Measurements from ENCODE around the gene PLBD1.

Gene PLBD1, protein sequence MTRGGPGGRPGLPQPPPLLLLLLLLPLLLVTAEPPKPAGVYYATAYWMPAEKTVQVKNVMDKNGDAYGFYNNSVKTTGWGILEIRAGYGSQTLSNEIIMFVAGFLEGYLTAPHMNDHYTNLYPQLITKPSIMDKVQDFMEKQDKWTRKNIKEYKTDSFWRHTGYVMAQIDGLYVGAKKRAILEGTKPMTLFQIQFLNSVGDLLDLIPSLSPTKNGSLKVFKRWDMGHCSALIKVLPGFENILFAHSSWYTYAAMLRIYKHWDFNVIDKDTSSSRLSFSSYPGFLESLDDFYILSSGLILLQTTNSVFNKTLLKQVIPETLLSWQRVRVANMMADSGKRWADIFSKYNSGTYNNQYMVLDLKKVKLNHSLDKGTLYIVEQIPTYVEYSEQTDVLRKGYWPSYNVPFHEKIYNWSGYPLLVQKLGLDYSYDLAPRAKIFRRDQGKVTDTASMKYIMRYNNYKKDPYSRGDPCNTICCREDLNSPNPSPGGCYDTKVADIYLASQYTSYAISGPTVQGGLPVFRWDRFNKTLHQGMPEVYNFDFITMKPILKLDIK

DNA sequence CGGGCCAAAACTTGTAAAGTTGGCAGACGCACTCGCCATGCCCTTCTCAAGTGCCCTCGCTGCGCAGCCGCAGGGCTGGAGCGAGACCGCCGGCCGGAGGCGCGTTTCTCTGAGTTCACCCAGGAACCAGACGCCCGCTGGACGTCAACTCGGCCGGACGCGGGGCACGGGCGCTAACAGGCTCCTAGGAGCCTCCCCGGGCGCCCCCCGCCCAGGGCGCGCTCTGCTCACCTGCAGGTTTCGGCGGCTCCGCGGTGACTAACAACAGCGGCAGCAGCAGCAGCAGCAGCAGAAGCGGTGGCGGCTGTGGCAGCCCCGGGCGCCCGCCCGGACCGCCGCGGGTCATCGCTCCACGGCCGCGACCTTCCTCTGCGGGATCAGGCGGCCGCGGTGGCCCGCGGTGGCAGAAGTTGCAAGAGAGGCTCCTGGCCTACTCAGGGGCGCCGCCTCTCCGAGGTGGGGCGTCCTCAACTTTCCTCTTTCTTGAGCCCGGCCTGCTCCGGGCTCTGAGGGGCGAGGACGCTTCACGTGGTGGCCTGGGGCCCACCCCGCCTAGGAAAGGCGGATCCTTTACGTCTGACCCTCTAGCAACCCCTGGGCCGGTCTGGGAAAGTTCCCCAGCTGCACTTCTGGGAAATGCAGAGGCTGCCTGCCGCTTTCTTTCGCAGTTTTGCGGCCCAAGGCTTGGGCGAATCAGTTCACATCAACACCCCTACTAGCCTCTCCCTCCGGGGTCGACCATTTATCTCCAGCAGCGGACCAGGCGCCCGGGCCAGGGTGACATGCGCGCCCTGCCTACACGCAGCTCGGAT is at the start of gene PLBD1:
Gene PLBD1, minus strand, starts transcription at position 533 of the 812 bp plus-strand sequence. Its CDS starts 187 bp downstream, at position 346.
- DNase-seq (ENCODE audit: low read depth) = no peak

DNA sequence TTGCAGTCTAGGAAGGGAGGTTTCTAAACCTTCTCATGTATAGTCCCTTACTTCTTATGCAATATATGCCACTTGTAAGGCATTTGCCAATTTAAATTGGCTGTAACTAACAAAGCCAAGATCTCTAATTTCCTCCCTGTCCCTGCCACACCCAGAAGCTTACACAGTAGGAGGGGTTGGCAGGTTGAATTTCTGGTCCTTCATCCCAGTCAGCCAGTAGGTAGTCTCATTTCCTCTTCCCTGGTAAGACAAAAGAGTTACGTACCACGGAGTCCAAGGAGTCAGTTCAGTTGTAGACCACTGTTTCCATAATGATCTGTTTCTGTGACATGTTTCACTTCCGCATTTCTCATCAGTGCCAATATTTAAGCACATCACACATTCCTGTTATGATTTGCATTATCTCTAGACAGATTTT is 47.0 kb upstream of the PLBD1 start:
- no peak for DNase-seq (ENCODE audit: low read depth)

DNA sequence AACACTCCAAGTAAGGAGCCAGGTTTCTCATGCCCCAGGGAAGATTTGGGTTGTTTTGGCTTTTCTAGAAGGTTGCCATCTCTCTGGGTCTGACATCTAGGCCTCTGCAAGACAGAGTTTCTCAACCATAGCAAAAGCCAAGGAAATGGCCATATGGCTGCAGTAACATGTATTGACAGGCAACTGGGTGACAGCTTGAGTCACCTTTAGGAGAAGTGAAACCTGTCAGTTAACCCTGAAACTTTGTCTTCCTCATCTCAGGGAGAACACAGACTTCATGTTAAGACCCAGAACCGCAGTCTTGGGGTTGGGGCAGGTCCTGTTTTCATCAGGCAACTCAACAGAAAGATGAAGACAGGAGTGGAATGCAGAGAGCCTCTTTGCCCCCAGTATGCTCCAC is 46.0 kb upstream of the PLBD1 start:
- DNase-seq (ENCODE audit: low read depth) = no peak

DNA sequence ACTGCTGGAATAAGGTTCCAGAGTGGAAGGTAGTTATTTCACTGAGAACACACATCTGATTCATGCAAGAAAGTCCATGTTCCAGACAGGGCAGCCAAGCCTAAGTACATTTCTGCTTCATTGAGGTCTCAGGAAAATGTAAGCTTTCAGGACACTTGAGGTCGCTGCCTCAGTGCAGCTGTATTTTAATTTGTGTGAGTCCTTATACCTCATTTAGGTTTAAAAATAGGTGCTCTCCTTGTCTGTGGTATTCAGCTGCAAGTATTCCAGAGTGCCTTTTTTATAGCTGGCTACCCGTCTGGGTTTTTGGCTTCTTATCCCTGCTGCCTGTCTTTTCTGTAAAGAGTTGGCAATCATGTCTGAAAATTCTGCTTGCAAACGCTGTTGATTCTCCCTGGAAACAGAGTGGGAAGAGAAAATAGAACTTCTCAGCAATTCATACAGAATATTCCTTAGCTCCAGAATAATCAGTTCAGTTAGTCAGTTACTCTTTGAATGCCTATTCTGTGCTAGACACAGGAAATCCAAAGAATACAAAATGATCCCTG is 45.3 kb upstream of the PLBD1 start:
- DNase-seq (ENCODE audit: low read depth) = no peak

DNA sequence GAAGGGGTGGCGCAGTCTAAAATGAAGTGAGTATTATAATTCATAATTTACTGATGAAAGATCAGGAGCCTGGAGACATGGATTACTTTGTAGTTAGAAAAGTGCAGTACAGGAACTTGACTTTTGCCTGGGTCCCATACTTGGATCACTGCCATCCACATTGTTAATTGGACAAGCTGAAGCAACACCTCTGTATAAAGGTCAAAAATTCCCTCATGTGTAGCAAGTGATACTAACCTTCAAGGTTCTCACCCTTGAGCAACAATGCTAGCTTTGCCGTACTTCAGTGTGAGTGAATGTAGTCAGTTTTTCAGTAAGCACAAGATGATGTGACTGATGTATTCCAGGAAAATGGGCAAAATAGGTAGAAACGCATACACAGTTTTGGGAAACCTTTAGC is 44.6 kb upstream of the PLBD1 start:
- DNase-seq (ENCODE audit: low read depth) = no peak

DNA sequence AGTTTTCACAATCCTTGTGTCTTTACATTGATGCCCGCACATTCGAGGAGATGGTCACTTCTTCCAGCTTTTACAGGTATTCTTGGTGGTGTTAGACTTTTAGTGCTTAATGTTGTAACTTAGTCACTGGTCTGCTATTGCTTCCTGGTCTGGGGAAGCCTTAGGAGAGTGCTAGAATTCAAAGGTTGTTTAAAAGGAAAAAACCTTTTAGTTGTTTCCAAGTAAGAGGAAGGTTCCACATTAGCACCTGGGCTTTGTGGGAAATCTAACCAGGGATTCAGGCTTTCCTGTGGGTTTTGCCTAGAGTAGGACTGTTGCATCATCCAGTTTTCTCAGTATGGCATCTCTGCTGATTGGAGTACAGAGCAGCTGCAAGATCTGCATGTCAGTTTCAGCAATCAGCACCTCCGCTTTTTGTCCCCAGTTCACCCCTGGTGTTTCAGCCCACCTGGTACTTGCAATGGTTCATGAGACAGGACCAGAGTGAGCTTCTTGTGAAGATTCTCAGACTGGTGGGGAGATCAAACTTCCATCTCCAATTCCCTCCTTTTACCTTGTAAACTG is 44.0 kb upstream of the PLBD1 start:
- DNase-seq (ENCODE audit: low read depth) = no peak

DNA sequence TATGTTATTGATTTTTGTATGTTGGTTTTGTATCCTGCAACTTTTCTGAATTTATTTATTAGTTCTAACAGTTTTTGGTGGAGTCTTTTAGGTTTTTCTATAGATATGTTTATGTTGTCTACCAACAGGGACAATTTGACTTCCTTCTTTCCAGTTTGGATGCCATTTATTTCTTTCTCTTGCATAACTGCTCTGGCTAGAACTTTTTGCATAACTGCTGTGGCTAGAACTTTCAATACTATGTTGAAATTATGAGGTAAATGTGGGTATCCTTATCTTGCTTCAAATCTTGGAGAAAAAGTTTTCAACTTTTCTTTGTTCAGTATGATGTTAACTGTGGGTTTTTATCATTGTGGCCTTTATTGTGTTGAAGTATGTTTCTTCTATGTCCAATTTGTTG is 39.9 kb upstream of the PLBD1 start:
- no peak for DNase-seq (ENCODE audit: low read depth)

DNA sequence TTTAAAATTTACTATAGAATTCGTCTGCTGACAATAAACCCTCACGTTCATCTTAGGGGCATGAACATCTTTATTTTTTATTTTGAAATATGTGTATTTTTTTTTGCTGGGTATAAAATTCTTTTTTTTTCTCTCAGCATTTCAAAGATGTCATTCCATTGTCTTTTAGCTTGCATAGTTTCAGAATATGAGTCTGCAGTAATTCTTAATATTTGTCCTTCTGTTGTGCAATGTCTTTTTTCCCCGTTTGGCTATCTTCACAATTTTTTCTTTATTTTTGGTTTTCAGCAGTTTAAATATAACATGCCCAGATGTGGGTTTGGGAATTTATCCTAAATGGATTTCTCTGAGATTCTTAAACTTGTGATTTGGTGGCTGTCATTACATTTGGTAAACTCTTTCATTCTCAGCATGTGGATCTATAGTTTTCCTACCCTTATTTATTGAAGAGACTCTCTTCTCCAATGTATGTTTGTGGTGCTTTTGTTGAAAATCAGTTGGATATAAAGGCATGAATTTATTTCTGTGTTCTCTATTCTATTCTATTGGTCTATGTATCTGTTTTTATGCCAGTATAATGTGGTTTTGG is 37.8 kb upstream of the PLBD1 start:
- no peak for DNase-seq (ENCODE audit: low read depth)

DNA sequence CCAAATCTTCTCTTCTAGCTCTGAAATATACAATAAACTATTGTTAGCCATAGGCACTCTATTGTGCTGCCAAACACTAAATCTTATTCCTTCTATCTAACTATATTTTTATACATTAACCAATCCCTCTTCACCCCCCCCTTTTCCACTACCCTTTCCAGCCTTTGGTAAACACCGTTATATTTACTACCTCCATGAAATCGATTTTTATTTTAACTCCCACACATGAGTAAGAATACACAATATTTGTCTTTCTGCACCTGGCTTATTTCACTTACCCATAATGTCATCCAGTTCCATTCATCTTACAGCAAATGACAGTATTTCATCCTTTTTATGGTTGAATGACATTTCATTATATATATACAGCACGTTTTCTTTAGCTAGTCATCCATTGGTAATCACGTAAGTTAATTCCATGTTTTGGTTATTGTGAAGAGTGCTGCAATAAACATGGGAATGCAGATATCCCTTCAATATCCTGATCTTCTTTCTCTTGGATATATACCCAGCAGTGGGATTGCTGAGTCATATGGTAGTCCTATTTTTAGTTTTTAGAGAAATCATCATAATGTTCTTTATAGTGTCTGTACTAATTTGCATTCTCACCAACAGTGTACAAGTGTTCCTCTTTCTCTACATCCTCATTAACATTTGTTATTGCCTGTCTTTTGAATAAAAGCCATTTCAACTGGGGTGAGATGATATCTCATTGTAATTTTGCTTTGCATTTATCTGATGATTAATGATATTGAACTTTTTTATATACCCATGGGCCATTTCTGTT is 34.2 kb upstream of the PLBD1 start:
- DNase-seq (ENCODE audit: low read depth) = no peak

DNA sequence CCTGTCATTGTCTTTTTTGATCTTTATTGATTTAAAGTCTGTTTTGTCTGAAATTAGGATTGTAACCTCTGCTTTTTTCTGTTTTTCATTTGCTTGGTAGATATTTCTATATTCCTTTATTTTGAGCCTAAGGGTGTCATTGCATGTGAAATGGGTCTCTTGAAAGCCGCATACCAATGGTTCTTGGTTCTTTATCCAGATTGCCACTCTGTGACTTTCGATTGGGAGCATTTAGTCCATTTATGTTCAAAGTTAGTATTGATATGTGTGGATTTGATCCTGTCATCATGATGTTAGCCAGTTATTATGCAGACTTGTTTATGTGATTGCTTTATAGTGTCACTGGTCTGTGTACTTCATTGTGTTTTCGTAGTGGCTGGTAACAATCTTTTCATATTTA is 29.8 kb upstream of the PLBD1 start:
- no peak for DNase-seq (ENCODE audit: low read depth)

DNA sequence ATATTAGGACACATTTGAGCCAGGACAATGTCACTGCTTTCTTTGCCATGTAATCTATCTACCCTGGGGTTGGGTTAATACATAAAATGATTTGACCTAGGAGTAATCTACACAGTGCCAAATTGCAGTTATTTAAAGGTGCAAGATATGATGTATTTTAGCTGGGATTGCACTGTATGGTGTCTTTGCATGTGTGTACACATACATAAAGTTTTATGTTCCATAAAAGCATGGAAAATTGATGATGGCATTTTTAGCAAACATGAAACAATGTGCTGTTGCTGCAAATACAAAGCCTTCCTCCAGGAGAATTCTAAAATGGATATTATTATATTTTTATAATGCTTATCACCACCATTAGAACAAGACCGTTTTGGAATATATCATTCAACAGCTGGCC is 24.0 kb upstream of the PLBD1 start:
- DNase-seq (ENCODE audit: low read depth) = no peak

DNA sequence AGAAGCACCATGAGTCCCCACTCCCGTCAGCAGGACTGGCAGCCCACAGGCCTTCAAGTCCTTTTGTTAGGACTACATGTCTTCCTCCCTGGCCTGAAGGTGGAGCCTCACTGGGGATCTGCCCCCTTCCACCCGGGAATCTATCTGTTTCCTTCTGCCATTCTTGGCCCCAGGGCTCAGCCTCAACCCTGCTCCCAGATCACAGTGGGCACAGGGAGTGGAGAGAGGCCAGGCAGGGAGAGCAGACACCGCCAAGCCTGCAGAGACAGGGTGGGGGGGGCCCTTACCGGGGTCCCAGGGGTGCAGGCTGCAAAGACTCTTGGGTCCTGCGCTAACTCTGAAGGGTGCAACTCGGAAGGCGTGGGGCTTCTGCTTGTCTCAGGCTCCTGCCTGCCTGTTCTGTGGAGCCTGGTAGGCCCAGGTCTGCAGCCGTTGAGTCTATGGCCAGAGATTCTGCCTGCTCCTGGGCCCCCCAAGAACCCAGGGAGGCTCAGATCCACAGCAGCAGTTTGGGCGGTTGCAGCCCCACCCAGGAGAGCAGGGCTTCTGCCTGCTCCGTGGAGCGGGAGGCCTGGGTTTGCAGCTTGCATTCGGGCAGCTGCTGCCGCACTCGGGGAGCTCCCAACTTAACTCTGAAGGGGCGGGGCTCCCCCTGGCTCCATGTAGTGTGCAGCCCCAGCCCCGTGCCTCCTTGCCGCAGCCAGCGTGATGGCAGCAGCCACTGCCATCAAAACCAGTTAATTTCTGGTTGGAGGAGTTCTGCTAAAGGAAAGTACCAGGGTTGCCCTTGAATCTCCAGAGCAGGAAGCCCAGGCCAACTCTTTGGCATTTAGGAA is 21.7 kb upstream of the PLBD1 start:
- DNase-seq (ENCODE audit: low read depth) = no peak

DNA sequence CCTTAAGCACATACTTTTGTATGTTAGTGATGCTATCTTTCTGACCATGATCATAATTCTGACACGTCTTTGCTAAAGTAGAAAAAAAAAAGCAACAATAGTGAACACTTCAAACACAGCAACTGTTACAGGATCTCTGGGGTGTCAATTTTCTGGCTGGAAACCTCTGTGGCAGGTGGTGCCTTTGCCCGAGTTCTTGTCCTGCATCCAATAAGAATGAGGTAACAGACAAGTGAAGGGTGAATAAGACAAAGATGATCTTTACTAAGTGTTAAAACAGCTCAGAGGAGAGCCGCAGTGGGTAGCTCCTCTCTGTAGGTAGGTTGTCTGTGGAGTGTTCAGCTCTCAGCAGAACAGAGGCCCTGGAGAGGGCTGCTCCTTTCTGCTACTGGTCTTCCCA is 20.9 kb upstream of the PLBD1 start:
- DNase-seq (ENCODE audit: low read depth) = no peak

DNA sequence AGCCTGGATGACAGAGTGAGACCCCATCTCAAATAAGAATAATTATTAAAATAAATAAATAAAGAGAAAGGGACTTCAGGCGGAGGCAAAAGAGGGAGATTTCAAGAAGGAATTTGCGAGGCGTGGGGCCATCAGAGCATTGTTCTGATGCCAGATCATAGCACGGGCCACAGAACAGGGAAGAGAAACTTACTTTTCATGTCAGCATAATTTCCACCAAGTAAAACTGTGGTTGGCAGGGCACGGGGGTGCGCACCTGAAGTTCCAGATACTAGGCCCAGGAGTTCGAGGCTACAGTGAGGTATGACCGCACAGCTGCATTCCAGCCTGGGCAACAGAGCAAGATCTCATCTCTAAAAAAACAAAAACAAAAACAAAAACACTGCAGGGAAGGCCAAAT is 11.0 kb upstream of the PLBD1 start:
- no peak for DNase-seq (ENCODE audit: low read depth)

DNA sequence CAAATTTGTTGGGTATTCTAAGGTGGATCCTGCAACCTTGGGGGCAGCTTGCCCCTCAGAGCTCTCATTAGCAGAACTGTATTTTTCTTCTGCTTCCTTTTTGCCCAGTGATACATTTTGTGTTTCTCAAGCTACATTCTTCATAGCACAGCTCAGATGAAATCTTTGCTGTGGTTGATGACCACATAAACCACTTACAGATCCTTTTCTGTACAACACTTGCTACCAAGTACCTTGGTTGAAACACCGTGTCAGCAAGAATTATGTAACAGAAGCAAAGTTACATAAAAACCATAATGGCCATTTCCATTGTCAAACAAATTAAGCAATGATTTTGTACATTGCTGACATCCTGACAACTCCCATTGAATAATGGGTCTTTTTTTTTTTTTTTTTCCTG is 9.7 kb upstream of the PLBD1 start:
- no peak for DNase-seq (ENCODE audit: low read depth)

DNA sequence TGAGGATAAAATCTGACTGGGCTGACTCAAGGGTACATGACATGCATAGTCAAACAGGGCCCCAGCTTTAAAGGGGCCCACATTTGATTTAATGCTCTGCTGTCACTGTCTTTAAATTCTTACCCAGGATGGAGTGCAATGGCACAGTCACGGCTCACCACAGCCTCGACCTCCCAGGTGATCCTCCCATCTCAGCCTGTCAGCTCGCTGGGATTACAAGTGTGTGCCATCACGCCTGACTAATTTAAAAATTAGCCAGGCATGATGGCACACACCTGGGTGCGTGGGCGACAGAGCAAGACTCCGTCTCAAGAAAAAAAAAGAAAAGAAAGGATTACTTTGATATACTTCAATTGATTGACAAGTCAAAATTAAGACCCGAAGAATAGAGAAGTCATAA is 9.2 kb upstream of the PLBD1 start:
- no peak for DNase-seq (ENCODE audit: low read depth)

DNA sequence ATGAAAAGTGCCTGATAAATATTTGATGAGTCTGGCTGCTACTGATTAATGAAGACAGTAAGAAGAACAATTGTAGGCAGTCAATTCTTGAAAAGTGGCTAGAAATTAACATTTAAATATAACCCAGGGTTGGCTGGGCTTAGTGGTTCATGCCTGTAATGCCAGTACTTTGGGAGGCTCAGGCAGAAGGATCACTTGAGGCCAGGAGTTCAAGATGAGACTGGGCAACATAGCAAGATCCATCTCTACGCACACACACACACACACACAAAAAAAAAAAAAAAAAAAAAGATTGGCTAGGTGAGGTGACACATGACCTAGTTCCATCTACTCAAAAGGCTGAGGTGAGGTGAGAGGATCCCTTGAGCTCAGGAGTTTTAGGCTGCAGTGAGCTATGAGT is 7.9 kb upstream of the PLBD1 start:
- no peak for DNase-seq (ENCODE audit: low read depth)

DNA sequence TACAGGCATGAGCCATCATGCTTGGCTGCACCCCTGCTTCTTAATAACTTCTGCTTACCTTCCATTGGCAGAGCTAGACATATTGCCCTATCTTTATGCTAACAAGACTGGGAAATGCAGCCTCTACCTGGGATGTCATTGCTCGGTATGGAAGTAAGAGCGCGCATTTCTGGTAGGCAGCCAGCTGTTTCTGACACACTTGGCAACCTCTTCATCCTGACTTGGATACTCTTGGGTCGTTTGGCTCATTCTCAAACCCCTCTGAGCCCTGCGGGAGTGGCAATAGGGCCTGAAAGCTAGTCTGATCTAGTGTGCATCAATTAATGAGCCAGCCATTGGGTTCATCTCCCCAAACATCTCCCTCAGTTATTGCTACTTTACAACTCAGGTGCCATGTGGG is 5.4 kb upstream of the PLBD1 start:
- DNase-seq (ENCODE audit: low read depth) = no peak

DNA sequence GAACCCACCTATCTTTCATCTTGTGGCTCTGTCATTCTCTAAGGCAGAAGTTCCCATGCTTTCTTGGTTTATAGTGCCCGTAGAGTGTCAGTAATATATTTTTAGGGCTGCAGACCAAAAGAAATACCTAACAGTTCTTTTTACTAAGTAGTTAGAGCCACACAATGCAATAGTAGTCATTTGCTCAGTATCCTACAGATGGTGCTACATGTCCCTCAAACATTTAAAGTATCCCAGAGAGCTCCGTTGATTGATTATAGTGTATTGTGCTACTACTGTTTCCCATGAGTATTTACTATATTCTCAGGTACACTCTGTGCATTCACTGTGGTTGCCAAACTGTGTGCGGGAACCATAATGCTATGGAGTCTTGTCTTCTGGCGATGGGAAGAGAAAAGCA is 4.7 kb upstream of the PLBD1 start:
- no peak for DNase-seq (ENCODE audit: low read depth)

DNA sequence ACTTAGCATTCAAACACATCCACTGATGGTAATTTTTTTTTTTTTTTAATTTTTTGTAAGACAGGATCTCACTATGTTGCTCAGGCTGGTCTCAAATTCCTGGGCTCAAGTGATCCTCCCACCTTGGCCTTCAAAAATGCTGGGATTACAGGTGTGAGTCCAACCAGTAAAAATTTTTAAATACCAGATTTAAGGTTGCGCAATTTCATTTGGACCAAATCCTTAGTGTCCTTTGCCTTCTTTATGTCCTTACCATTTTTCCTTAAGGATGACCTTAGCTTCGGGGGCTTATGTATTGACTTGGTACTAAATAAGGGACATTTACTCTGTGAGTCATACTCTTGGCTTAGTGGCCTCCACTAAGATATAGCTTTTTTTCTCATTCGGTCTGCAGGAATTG is 4.1 kb upstream of the PLBD1 start:
- DNase-seq (ENCODE audit: low read depth) = no peak

Data from CMK (cell line).